GM18526 (cell line): ENCODE results near the gene EPS8L3.

Experiments used
- POLR2A ChIP-seq: IDR thresholded peaks from 3 replicates; pipeline ENCODE4 v1.6.1; 2011; ENCODE audit not compliant: insufficient read length; ENCODE audit errors: extremely low read depth

Gene EPS8L3

DNA sequence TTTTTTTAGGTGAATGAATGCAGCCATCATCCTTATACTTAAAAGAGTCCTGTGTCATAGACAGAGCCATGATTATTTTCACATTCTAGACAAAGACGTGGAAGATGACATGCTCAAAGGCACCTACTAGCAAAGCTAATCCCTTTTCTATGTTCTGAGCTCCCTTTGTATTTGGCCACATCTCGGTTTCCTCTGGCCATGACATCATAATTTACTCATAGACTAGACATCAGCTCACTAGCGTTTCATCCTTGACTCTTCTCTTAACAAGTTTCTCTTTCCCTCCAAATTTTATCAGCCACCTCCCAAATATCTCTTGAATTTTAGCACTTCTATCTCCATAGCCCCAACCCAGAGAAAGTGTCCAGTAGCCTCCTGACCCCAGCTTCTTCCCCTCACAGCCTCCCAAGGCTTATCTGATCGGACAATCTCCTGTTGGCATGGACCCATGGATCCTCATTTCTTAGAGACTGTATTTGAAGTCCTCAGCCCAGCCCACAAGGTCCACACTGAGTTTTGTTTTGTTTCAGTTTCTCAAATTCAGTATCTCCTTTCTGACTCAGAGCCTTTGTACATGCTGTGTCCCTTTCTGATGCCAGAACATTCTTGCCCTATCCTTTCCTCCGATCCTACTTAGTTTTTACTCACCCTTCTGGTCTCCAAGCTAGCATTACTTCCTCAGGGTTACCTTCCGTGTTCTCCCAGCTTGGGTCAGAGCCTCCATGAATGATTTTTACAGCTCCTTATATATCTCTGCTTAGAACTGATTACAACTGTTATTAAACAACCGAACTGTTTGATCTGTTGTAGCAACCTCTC lies 33.0 kb upstream of the EPS8L3 start:
- no peak for TF ChIP-seq POLR2A

DNA sequence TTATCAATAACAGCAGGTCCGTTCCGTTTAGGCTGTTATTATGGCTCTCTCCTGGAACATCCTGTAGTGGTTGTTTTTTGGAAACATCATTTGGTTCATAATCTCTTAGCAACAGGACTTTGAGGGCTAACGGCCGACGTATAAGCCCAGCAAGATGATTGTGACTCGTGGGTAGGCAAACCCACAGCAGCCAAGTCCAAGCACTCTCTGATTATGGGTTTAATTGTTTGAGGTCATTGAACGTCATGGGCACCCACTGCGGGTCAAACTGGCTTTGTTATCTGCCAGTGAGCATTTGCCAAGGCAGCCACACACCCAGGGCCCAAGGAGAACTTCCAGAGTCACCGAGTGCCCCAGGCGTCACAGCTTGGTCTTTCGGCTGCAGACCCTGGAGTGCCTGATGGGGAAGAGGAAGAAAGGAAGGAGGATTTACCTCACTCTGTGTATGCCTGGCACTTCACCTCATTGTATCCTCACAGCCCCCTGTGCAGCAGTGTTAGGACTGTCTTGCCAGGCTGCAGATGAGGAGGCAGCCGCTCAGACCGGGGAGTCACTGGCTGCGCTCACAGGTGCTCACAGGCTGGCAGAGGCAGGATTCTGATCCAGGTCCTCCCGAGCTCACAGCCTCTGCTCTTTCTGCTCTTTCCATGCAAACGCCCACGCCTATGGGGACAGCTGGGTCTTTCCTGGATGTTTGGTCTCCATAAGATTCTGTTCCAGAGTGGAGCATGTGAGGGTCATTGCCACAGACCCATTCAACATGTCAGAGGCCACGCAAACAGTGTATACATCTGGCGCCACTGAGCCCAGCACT lies 30.8 kb upstream of the EPS8L3 start:
- TF ChIP-seq POLR2A = no peak

DNA sequence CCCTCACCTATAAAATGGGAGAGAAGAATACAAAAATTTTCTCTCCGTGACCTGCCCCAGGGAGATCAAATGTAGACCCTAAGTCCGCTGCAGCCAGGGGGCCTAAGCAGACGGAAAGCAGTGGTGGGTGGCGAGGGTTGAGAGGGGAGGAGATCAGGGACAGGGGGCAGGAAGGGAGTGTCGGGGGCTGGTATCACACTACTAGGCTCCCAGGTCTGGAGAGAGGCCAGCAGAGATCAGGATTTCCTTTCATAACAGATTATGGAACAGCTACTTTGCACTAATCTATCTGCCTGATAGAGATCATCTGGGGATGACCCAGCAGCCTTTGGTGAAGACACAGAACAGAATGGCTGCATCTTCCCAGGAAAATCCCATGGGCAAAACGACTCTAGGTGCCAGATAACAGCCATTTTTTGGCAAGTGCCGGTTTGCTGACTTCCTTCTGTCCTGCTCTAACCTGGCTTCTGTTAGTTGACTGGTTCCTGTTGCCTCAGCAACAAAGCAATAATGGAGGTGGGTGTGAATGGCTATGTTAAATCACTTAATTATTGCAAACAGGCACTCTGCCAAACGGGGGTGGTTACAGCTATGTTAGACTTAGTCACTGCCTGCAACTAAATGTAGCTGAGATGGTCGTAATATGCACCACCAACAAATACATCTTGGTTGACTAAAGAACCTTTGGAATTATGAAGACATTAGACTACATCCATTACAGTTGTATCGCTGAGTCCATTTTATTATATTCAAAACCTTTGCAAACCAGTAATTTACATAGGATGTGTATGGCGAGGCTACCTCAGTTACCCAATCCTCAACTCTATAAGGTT lies 30.0 kb upstream of the EPS8L3 start:
- TF ChIP-seq POLR2A = no peak

DNA sequence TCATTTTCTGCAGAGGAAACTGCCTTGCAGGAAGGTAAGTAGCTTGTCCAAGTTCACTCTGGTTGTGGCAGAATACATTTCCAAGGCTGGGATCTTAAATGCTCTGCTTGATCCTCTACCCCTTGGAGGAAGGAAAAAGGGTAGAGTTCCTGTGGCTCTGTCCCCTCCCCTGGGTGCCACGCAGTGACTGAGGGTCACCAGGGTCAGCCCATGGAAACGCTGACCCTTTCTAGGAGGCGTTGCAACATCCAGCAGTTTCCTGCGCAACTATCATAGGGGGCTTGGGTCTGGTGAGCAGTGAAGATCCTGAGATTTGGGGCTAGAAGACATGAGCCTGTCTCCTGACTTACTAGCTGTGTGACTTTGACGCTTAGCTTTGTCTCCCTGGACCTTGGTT lies 29.4 kb upstream of the EPS8L3 start:
- TF ChIP-seq POLR2A = no peak

DNA sequence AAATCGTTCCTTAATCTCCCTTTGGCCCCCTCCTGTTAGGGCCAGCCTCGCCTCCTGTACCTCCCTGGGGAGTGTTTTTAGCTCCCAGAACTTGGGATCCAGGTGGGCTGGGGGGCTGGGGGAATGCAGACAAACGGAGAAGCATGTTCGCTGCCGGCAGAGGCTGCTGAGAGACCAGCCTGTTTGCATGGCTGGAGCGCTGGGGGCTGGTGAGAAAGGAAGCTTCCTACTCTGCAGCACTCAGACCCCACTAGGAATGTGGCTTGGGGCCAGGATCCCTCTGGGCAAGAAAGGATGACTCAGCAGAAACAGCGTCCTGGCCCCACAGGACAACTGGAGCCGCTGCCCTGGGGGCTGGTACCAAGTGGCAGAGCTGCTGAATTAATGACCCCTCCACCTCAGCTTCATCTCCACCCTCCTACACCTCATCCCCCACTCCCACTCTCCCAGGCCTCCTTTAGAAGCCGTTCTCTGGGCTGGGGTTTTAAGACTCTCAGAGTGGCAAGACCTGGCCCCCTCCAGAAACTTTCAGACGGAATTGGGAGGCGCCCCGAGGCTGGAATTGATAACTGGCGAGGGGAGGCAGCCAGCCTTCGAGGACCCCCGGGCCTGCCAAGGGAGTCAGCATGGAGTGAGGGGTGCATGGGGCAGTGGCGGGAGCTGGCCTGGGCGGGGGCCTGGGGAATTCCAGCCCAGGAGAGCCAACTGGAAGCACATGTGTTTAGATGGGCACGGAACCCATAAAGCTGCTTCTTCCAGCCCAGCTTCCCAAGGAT lies 28.5 kb upstream of the EPS8L3 start:
- no peak for TF ChIP-seq POLR2A

DNA sequence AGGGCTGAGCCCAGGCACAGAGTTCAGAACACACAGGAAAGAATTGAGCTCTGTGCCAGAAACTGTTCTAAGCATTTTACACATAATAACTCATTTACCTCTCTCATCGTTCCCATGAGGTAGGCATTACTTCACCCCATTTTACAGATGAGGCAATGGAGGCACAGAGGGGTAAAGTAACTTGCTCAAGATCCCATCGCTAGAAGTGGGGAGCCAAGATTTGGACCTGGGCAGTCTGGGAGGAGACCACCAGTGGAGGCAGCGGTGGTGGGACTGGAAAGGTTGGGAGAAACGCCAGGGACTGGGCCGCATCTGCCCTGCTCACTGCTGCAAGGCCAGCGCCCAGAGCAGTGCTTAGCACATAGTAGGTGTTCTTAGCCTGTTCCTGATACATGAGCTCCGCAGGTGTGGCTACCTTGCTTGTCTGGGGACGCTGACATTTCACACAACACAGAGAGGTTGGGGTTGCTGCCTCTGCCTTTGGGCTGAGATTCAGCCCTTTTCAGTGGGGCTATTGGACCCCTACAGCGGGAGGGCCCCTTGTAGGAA lies 27.8 kb upstream of the EPS8L3 start:
- TF ChIP-seq POLR2A = no peak

DNA sequence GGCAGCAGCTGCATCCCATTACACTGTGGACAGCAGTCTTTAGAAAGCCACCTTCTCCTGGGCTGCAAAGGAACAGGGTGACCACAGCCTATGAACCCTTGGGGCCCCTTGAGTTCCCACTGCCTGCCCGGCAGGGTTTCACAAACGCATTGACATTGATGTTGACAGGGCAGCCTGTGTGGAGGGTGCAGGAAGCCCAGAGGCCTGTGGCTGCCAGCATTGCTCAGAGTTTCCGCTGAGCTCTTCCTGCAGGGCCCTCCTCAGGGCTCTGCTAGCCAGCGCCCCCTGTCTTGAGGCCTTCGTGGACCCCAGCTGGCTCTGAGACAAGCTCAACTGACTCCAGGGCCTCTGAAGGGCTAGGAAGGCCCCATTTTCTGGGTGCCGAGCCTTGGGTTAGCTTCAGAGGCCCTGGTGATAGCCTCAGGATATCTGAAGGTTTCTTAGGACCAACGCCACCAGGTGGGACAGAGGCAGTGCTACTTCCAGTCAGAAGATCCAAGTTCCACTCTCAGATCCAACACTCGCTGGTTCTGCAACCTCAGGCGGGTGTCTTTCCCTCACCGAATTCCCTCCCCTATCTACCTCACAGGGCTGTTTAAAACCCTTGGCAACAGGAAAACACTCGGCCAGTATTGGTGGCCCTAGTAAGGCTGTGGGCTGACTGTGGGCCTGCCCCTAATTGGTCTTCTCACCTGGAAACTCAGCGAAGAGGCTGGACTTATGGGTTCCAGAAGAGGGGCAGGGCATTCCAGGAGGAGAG lies 27.2 kb upstream of the EPS8L3 start:
- no peak for TF ChIP-seq POLR2A

DNA sequence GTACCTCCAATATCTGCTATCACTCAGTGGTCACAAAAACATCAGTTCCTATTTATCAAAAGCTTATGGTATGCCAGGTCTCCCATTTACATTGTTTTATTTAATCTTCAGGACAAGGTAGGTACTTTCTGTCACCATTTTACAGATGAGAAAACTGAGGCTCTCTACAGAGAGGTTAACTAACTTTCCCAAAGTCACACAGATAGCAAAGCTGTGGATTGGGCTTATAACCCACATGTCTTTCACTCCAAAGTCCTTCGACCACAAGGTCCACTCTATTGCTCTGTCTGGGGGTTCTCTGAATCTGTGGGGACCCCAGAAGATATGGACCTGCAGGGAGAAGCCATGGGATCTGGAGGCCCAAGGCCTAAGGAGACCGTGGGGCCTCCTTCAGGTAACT lies 26.6 kb upstream of the EPS8L3 start:
- TF ChIP-seq POLR2A = no peak

DNA sequence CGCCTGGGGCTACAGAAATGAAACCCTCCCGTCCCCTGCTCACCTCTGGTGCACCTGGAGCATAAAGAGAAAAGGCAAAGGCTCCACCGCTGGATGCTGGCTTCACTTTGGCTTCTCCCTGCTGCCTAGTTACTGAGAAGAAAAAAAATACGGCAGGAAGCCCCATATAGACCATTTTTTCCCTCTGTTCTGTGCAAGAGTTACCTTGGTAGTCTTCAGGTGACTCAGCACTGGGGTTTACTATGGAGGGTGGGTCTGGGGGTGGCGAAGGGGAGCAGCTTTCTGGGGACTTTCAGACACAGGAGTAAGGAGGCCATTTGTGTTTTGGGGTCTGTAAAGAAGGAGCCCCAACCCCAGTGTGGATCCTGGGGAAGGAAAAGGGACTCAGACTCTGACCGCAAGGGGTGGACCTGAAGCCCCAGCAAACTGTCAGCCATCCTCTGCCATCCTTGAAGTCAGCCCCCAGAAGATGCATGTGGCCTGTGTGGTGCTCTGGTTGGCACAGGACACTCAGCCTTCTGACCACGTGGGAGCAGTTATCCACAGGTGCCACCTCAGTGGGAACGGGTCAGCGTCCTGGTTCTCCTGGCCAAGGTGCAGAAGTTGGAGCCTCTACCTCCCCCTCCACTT lies 25.9 kb upstream of the EPS8L3 start:
- no peak for TF ChIP-seq POLR2A

DNA sequence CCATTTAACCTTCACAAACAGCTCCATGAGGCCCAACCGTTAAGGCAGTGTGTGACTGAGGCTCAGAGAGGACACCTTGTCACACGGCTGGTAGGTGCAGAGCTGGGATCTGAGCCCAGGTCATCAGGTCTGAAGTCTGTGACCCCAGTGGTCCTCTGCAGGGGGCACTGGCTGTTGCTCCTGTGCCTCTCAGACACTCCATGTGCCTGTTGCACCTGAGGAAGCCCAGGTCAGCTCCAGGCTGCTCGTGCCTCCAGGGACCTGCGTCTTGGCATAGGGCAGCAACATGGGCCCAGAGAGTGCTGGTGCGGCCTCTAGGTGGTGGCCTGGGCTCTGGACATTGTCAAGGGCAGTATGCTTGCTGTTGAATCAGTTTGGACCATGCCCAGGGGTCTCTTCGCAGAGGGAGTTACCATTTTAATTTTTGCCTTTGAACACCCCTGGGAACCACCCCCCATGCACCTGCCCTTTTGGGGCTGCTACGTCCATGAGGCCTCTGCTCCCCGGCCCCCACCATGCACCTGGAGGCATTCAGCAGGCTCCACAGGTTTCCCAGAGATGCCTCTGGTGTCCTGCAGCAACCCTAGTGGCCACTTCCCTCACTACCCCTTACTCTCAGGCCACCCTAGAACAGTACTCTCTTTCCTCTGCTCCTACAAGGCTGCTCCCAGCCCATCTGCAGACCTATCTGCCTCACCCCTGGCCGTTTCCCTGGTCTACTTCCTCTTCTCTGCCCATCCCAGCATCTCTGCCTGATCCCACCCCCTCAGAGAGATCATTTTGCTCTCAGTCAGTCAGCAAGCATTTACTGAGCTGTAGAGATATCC lies 25.2 kb upstream of the EPS8L3 start:
- no peak for TF ChIP-seq POLR2A

DNA sequence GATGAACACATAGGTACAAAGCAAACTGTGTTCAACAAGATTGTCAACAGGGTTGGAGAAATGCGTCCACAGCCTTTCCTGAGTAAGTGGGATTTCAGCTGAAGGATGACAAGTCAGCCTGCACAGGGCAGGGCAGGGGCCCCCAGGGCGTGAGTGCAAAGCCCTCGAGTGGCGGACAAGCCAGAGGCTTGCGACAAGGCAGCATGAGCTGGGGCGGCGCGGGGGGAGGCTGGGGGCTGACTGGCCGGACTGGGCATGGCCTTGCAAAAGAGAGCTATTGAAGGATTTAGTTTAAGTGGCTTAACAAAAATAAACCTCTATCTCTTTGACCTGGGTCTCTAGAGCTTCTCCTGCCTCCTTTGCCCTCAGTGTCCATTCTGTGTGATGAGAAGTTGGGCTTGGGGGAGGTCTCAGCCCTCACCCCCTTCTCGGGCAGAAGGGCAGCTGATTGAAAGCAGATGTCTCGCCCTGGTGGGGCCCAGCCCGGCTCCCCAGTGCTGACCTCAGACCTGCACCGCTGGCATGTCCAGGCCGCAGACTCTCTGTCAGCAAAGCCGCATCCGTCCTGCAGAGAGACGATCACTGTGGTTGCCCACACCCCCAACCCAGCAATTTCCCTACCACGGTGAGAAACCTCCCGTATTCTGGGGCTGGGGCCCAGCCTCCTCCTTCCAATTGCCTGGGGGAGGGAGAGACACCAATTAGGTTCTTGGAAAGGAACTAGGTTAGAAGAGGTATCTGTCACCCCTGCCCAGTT lies 24.3 kb upstream of the EPS8L3 start:
- no peak for TF ChIP-seq POLR2A

DNA sequence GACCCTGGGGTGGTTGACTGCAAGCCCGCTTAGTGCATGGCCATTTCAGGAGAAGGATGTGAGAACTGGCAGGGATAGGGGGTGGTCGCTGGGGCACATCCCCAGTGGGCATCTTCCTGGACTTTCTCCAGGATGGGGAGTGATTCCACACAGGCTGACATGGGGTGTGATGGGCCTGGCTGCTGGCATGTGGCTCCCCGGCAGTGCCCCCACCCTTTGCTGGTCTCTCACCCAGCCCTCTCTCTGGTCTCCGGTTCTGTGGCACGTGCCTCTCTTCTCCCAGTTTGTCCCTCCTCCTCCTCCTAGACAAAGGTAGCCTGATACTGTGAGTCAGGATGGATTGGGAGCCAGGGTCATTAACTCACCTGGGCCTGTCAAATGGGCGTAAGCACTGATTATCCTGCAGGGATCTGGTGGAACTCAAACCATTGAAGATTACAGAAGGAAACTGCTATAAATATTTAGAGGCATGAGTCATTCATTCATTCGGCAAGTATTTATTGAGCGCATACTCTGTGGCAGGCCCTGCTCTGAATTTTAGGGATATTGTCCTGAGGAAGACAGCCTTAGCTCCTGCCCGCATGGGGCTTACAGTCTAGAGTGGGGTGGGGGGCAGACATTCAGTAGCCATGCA lies 23.6 kb upstream of the EPS8L3 start:
- no peak for TF ChIP-seq POLR2A
